ENCODE data around the gene ATP7A. TPM values are rescaled to one million over a fixed set of nuclear protein-coding genes. Genes with fewer than 3 reads are reported as not detected.

Gene ATP7A
- total and polyA plus RNA-seq, 9 of the 15 experiments (the other 6 are each of a cell fraction or from before 2014, with no cell fraction given) = 7.8 to 22.7 (median 11.6) TPM

GRCh38 chrX:77899081-77899828 lies 11.2 kb upstream of the ATP7A start, which contains the start of gene COX7B (continued):
- TF ChIP-seq POLR2H (tag; IDR thresholded peaks at IDR 0.05; ENCODE audit: low read depth) = peak; percentile 90
- 0 out of 4 replicates have a peak, but pooled peaks of 1 of the 2 experiments have one; percentile 43 for TF ChIP-seq ZNF639 (CRISPR knock-in tag; conservative IDR thresholded peaks at IDR 0.05 in 1 of 2, IDR thresholded peaks at IDR 0.05 in 1 of 2)
- TF ChIP-seq CHD2 (IDR thresholded peaks at IDR 0.05; ENCODE audit: low read depth, low read length) = peak; percentile 98
- peak; percentile 95 for TF ChIP-seq ATF7 (IDR thresholded peaks at IDR 0.05)
- TF ChIP-seq GABPA (tag; conservative IDR thresholded peaks at IDR 0.05; ENCODE audit: low read depth) = peak; percentile 45; the same call in 1 of the 2 replicates
- TF ChIP-seq U2AF2 (optimal IDR thresholded peaks at IDR 0.05; ENCODE audit: low read depth, low read length) = no peak
- peak; percentile 17 to 33 for TF ChIP-seq AFF1 (IDR thresholded peaks at IDR 0.05; ENCODE audit: low read depth in 1 of 2, partially characterized antibody in 2 of 2)
- peak; percentile 30 for TF ChIP-seq RBBP5 (IDR thresholded peaks at IDR 0.05; ENCODE audit: borderline replicate concordance, insufficient read depth, low read length, poor library complexity, severe bottlenecking)
- peak; percentile 43 for TF ChIP-seq SP1 (CRISPR knock-in tag; IDR thresholded peaks at IDR 0.05)
- TF ChIP-seq ZNF407 (IDR thresholded peaks at IDR 0.05; ENCODE audit: low read depth) = peak; percentile 67
- TF ChIP-seq ESRRB (CRISPR knock-in tag; IDR thresholded peaks at IDR 0.05; ENCODE audit: borderline replicate concordance) = no peak

Measured in K562 (cell line).